Middle frontal gyrus (tissue), 1 donor: ENCODE data around the gene KLK13.

ENCODE experiments used
- DNase-seq: peaks from one replicate; pipeline ENCODE4 v3.0.0-alpha.2; 2015; ENCODE audit warnings: low spot score; ENCODE audit errors: extremely low spot score

Gene KLK13

GRCh38 chr19:51064534-51065220 lies at the start of gene KLK13:
TSS of gene KLK13 (minus strand) at chr19:51065092. CDS start at chr19:51065067, 25 bp downstream.
- no peak for DNase-seq

- no peak for DNase-seq
These were observed 49.3 kb upstream of the KLK13 start for GRCh38 chr19:51114087-51114729.

GRCh38 chr19:51111606-51112005 lies 46.7 kb upstream of the KLK13 start:
- DNase-seq = no peak

- DNase-seq = no peak
These were observed 45.7 kb upstream of the KLK13 start for GRCh38 chr19:51110666-51110971.

GRCh38 chr19:51108805-51109146 lies 43.9 kb upstream of the KLK13 start:
- no peak for DNase-seq

GRCh38 chr19:51108066-51108804 lies 43.3 kb upstream of the KLK13 start, which contains the start of gene CTU1:
TSS of gene CTU1 (minus strand) at chr19:51108409. CDS start at chr19:51104569, 3,840 bp downstream.
- peak; percentile 97 for DNase-seq

- DNase-seq = no peak
These were observed 42.6 kb upstream of the KLK13 start for GRCh38 chr19:51107406-51108065.

GRCh38 chr19:51103926-51104341 lies 39.0 kb upstream of the KLK13 start:
- DNase-seq = no peak

GRCh38 chr19:51102991-51103390 lies 38.1 kb upstream of the KLK13 start:
- DNase-seq = no peak

- DNase-seq = no peak
These were observed 36.4 kb upstream of the KLK13 start for GRCh38 chr19:51101171-51101865.

GRCh38 chr19:51100601-51101000 lies 35.7 kb upstream of the KLK13 start:
- DNase-seq = no peak

- no peak for DNase-seq
These were observed 34.1 kb upstream of the KLK13 start for GRCh38 chr19:51099047-51099382.

GRCh38 chr19:51098365-51099046 lies 33.6 kb upstream of the KLK13 start:
- no peak for DNase-seq

GRCh38 chr19:51097796-51098195 lies 32.9 kb upstream of the KLK13 start:
- DNase-seq = no peak

- peak; percentile 14 for DNase-seq
These were observed 32.4 kb upstream of the KLK13 start for GRCh38 chr19:51097166-51097738.

- DNase-seq = no peak
These were observed 31.7 kb upstream of the KLK13 start for GRCh38 chr19:51096473-51097165.

- no peak for DNase-seq
These were observed 29.9 kb upstream of the KLK13 start for GRCh38 chr19:51094696-51095279.

GRCh38 chr19:51093510-51094345 lies 28.8 kb upstream of the KLK13 start:
- no peak for DNase-seq

- no peak for DNase-seq
These were observed 28.2 kb upstream of the KLK13 start for GRCh38 chr19:51093101-51093500.
